Measurements from ENCODE around the gene TIMMDC1. TPM values are rescaled to one million over a fixed set of nuclear protein-coding genes. Genes with fewer than 3 reads are reported as not detected.

Gene TIMMDC1, protein sequence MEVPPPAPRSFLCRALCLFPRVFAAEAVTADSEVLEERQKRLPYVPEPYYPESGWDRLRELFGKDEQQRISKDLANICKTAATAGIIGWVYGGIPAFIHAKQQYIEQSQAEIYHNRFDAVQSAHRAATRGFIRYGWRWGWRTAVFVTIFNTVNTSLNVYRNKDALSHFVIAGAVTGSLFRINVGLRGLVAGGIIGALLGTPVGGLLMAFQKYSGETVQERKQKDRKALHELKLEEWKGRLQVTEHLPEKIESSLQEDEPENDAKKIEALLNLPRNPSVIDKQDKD
- 98.8 and 103 TPM in 2 replicates for total RNA-seq
- long read RNA-seq, transcript TIMMDC1-208 (7 exons, 2,394 nt): major isoform, 319 of 359 reads
- long read RNA-seq, partial matches to known transcripts: 8 of 359 reads
- long read RNA-seq, other reads (novel, unspliced or antisense): 32 of 359 reads

DNA sequence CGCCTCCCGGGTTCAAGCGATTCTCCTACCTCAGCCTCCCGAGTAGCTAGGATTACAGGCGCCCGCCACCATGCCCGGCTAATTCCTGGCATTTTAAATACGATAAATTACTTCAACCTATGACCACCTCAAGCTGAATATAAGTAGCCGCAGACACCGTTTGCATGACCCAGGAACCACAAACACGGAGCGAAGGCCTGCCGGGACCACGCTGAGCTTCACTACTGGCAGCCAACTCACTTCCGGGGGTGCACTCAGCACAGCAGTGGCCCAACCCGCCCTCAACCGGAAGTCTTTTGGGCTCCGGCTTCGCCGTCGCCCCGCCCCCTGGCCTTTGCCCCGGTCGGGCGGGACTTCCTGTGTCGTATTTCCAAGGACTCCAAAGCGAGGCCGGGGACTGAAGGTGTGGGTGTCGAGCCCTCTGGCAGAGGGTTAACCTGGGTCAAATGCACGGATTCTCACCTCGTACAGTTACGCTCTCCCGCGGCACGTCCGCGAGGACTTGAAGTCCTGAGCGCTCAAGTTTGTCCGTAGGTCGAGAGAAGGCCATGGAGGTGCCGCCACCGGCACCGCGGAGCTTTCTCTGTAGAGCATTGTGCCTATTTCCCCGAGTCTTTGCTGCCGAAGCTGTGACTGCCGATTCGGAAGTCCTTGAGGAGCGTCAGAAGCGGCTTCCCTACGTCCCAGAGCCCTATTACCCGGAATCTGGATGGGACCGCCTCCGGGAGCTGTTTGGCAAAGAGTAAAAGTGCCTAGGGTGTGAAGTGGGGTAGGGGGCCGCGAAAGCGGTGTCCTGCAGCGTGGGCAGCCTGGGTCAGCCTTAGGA is at the start of gene TIMMDC1:
Gene TIMMDC1, plus strand, starts transcription at position 362 of the 826 bp plus-strand sequence. Its CDS starts 187 bp downstream, at position 549.
- TF ChIP-seq, protein P1, sequence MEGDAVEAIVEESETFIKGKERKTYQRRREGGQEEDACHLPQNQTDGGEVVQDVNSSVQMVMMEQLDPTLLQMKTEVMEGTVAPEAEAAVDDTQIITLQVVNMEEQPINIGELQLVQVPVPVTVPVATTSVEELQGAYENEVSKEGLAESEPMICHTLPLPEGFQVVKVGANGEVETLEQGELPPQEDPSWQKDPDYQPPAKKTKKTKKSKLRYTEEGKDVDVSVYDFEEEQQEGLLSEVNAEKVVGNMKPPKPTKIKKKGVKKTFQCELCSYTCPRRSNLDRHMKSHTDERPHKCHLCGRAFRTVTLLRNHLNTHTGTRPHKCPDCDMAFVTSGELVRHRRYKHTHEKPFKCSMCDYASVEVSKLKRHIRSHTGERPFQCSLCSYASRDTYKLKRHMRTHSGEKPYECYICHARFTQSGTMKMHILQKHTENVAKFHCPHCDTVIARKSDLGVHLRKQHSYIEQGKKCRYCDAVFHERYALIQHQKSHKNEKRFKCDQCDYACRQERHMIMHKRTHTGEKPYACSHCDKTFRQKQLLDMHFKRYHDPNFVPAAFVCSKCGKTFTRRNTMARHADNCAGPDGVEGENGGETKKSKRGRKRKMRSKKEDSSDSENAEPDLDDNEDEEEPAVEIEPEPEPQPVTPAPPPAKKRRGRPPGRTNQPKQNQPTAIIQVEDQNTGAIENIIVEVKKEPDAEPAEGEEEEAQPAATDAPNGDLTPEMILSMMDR (IDR thresholded peaks at IDR 0.05): no peak
- H3K36me3 Mint-ChIP-seq (ENCODE audit: unreplicated experiment): peaks cover 3% of the 10 kb centered on the region
- H3K4me3 Mint-ChIP-seq (ENCODE audit: unreplicated experiment): peak within 1 kb of the TSS; percentile 100
- H3K9me3 Mint-ChIP-seq (ENCODE audit: unreplicated experiment): no peaks in the 10 kb centered on the region
- H3K27me3 Mint-ChIP-seq (ENCODE audit: unreplicated experiment): no peaks in the 10 kb centered on the region
- DNase-seq (ENCODE audit: extremely low spot score, unreplicated experiment): peak; percentile 98
- H3K4me1 Mint-ChIP-seq (ENCODE audit: unreplicated experiment): peaks cover 39% of the 10 kb centered on the region
- H3K27ac Mint-ChIP-seq (ENCODE audit: unreplicated experiment): peak within 1 kb of the TSS; percentile 100

DNA sequence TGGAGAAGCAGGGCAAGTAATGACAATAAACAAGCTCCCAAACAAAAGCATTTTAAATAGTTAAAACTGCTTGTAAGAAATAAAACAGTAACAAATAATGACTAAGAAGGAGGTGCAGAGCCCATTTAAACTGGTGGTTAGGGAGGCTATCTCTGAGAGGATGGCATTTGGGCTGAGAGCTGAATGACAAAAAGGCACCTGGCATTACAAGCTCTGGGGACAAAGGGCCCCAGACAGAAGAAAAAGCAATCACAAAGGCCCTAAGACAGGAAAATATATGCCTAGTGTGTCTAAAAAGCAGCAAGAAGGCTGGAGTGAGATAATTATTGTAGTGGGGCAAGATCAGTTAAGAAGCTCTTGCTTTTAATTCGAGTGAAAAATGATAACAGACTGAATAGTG is 44.5 kb upstream of the TIMMDC1 start:
- H3K9me3 Mint-ChIP-seq (ENCODE audit: unreplicated experiment): no peaks in the 10 kb centered on the region
- TF ChIP-seq, protein P1 (IDR thresholded peaks at IDR 0.05): no peak
- DNase-seq (ENCODE audit: extremely low spot score, unreplicated experiment): no peak
- H3K27me3 Mint-ChIP-seq (ENCODE audit: unreplicated experiment): no peaks in the 10 kb centered on the region
- H3K4me1 Mint-ChIP-seq (ENCODE audit: unreplicated experiment): no peaks in the 10 kb centered on the region
- H3K27ac Mint-ChIP-seq (ENCODE audit: unreplicated experiment): no peak overlapping the region
- peaks cover 44% of the 10 kb centered on the region for H3K36me3 Mint-ChIP-seq (ENCODE audit: unreplicated experiment)
- H3K4me3 Mint-ChIP-seq (ENCODE audit: unreplicated experiment): no peak overlapping the region

DNA sequence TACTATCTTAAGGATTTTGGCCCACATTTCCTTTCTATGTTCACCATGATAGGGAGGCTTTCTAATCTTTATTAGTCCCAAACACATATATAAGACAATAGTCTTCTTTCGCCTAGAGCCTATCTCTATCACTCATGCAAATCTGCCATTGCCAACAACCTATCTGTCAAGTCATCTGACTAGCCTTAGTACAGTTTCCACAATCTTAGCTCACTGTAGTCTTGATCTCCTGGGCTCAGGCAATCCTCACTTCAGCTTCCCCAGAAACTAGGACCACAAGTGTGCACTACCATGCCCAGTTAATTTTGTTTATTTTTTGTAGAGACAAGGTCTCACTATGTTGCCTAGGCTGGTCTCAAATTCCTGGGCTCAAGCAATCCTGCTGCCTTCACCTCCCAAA is 41.9 kb upstream of the TIMMDC1 start:
- peaks cover 49% of the 10 kb centered on the region for H3K36me3 Mint-ChIP-seq (ENCODE audit: unreplicated experiment)
- no peak overlapping the region for H3K27ac Mint-ChIP-seq (ENCODE audit: unreplicated experiment)

DNA sequence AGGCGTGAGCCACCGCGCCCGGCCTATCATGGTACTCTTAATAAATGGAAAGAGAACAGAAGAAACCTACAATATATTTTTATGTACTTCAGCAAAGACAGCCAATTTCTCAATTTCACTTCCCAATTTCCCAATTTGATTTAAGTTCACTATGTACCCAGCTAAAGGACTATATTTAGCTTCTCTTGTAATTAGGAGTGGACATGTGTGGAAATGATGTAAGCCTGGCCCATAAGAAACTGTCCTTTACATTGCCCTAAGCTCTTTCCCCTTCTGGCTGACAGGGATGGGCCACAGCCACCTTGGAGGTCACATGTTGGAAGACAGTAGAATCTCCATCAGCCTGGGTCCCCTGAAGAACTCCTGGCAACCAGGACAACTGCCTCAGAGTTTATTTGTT is 41.1 kb upstream of the TIMMDC1 start:
- no peak for DNase-seq (ENCODE audit: extremely low spot score, unreplicated experiment)
- H3K27me3 Mint-ChIP-seq (ENCODE audit: unreplicated experiment): no peaks in the 10 kb centered on the region
- H3K36me3 Mint-ChIP-seq (ENCODE audit: unreplicated experiment): peaks cover 44% of the 10 kb centered on the region
- no peaks in the 10 kb centered on the region for H3K9me3 Mint-ChIP-seq (ENCODE audit: unreplicated experiment)
- TF ChIP-seq, protein P1 (IDR thresholded peaks at IDR 0.05): no peak
- H3K27ac Mint-ChIP-seq (ENCODE audit: unreplicated experiment): no peak overlapping the region
- no peak overlapping the region for H3K4me3 Mint-ChIP-seq (ENCODE audit: unreplicated experiment)
- peaks cover 22% of the 10 kb centered on the region for H3K4me1 Mint-ChIP-seq (ENCODE audit: unreplicated experiment)

More for the DNA sequence above, 41.9 kb upstream of the TIMMDC1 start:
- Mint-ChIP-seq H3K9me3 (ENCODE audit: unreplicated experiment) (no peaks in the 10 kb centered on the region), H3K4me1 (ENCODE audit: unreplicated experiment) (peaks cover 14% of the 10 kb centered on the region), H3K4me3 (ENCODE audit: unreplicated experiment) (no peak overlapping the region), H3K27me3 (ENCODE audit: unreplicated experiment) (no peaks in the 10 kb centered on the region)
- TF ChIP-seq, protein P1 (IDR thresholded peaks at IDR 0.05): no peak
- DNase-seq (ENCODE audit: extremely low spot score, unreplicated experiment): no peak
